Breast epithelium (tissue), 4 donors: ENCODE data around the gene DGKE. TPM values are rescaled to one million over a fixed set of nuclear protein-coding genes. Genes with fewer than 3 reads are reported as not detected.
A peak's percentile ranks its signal among the peaks of the same experiment; 100 is the strongest.

Experiments used
- DNase-seq, 2 donors: peaks; one replicate each; pipeline ENCODE4 v3.0.0-alpha.2; 2019; ENCODE audit warnings: low spot score in 2 of 2
- H3K27ac ChIP-seq, 2 donors: fragments of 200-600 bp; sonication (generic) in 1 of 2; one replicate each; pipeline ENCODE4 v1.5.1; 2016 to 2019; ENCODE audit warnings: mild to moderate bottlenecking in 1 of 2
- H3K27me3 ChIP-seq, 2 donors: fragments of 200-600 bp; sonication (generic) in 1 of 2; one replicate each; pipeline versions ENCODE4 v1.5.1 to v1.6.0; 2017 to 2019; ENCODE audit warnings: control low read depth in 1 of 2, mild to moderate bottlenecking in 1 of 2
- H3K36me3 ChIP-seq: fragments of 200-600 bp; one replicate; pipeline ENCODE4 v1.5.1; 2019
- H3K4me1 ChIP-seq, 2 donors: fragments of 200-600 bp; sonication (generic); one replicate each; pipeline ENCODE4 v1.5.1; 2016 to 2019; ENCODE audit warnings: control low read depth in 1 of 2
- H3K4me3 ChIP-seq, 3 donors: fragments of 200-600 bp; sonication (generic); 1 replicate in 2 of 3; 2 replicates in 1 of 3; pipeline ENCODE4 v1.5.1; 2016 to 2019; ENCODE audit warnings: mild to moderate bottlenecking in 3 of 3, moderate library complexity in 2 of 3
- H3K9me3 ChIP-seq, 2 donors: fragments of 200-600 bp; sonication (generic) in 1 of 2; one replicate each; pipeline ENCODE4 v1.5.1; 2016 to 2019; ENCODE audit warnings: control low read depth in 1 of 2
- POLR2A ChIP-seq: fragments of 450-650 bp; IDR thresholded peaks from one replicate; pipeline ENCODE4 v1.6.1; 2016; ENCODE audit warnings: antibody characterized with exemption, mild to moderate bottlenecking, moderate library complexity
- POLR2AphosphoS5 ChIP-seq, 3 donors: sonication (generic); formaldehyde crosslinking; IDR thresholded peaks; one replicate each; pipeline ENCODE4 v1.6.1; 2017; ENCODE audit warnings: antibody characterized with exemption in 3 of 3
- intact Hi-C: fragments of 100-400 bp; cut with DNase I; formaldehyde crosslinking; loops from one replicate; pipeline ENCODE4 v1.15.1; 2023; ENCODE audit warnings: low total_unique reads
- total RNA-seq, 3 donors: library from RNA; depleted of rRNA; stranded (reverse); fragments of >200 nt; gene quantifications; one replicate each; pipeline ENCODE4 v1.1.0, GENCODE V29; 2016
- TF ChIP-seq, protein P1 (sequence below), 3 donors: fragments of 450-650 bp; IDR thresholded peaks; one replicate each; pipeline ENCODE4 v1.5.1; 2016 to 2017; ENCODE audit warnings: antibody characterized with exemption in 3 of 3, mild to moderate bottlenecking in 3 of 3, moderate library complexity in 3 of 3

Gene DGKE
- total RNA-seq, 3 donors from 2014 or later: 7.0 to 13.8 (median 11.9) TPM

DNA sequence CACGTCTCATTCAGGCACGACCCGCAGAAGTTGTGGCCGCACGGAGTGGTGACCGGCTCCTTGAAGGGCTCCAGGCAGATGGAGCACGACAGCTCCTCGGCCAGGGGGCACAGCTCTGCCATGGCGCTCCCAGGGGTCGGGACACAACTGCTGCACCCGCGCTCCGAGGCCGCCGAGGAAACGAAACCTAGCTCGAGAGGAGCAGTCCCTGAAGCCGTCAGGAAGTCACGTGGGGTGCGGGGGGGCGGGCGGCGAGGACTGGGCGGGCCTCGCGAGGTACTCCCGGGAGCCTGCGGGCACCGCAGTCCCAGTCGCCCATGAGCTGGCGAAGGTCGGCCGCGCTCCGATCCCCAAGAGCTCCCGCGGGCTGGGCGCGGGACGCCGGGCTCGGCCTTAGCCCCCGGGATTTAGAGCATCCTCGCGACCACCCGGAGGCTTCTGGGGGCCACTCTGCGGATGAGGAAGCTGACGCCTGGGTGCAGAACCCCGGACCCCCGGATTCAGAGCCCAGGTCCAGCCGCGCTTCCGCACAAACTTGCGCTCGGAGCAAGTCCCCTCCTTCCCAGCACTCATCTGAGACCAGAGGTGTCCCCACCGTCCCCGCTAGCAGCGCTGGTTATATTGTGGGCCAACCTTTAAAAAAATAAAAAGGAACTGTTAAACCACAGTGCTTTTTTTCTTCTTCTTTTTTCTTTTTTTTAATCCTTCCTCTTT is 80.1 kb downstream of the DGKE start, which contains the start of gene TRIM25:
TSS of gene TRIM25 (minus strand) at position 183 of the 714 bp plus-strand sequence. CDS start at position 122, 61 bp downstream.
- peak within 1 kb of the TSS; percentile 84 to 95 (median 94) for H3K4me3 ChIP-seq
- intact Hi-C loops: no loop called here
- H3K4me1 ChIP-seq: peaks cover 4 to 5% of the 10 kb centered on the region in 2 donors
- no peaks in the 10 kb centered on the region for H3K36me3 ChIP-seq
- peak; percentile 76 to 93 (median 86) for TF ChIP-seq POLR2AphosphoS5 (IDR thresholded peaks at IDR 0.05)
- peak; percentile 94 for TF ChIP-seq POLR2A
- TF ChIP-seq, protein P1, sequence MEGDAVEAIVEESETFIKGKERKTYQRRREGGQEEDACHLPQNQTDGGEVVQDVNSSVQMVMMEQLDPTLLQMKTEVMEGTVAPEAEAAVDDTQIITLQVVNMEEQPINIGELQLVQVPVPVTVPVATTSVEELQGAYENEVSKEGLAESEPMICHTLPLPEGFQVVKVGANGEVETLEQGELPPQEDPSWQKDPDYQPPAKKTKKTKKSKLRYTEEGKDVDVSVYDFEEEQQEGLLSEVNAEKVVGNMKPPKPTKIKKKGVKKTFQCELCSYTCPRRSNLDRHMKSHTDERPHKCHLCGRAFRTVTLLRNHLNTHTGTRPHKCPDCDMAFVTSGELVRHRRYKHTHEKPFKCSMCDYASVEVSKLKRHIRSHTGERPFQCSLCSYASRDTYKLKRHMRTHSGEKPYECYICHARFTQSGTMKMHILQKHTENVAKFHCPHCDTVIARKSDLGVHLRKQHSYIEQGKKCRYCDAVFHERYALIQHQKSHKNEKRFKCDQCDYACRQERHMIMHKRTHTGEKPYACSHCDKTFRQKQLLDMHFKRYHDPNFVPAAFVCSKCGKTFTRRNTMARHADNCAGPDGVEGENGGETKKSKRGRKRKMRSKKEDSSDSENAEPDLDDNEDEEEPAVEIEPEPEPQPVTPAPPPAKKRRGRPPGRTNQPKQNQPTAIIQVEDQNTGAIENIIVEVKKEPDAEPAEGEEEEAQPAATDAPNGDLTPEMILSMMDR (IDR thresholded peaks at IDR 0.05): peak in 1 of 3 donors; percentile 5
- H3K9me3 ChIP-seq: no peaks in the 10 kb centered on the region
- H3K27ac ChIP-seq: peak within 1 kb of the TSS; percentile 91 to 92
- peak; percentile 90 to 93 for DNase-seq
- H3K27me3 ChIP-seq: no peaks in the 10 kb centered on the region

DNA sequence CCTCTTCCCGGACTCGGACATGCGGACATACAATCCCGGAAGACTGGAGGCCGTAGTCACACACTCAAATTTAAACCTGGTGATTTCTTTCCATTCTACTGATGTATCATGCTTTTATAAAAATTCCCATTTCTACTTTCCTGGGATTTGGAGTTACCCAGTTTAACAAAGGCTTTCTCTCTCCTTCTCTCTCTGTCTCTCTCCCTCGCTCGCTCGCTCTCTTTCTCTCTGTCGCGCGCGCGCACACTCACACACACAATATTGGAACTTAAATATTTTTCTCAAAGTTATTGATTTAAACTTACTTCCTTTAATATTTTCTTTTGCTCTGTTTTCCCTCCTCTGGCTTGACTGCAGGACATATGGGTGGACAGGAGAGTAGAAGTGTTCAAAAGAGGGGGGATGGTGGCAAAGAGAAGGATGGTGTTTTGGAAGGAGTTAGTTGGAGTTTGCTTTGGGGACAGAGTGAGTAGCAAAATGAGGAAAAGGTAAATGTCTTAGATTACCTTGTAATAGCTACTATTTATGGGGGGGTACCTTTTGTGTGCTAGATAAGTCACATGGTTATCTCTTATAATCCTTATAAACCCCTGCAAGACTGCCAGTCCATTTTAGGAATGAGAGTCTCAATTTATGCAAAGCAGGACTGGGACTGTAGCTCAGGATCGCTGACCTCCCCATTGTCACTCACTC is 80.8 kb downstream of the DGKE start:
- H3K4me3 ChIP-seq: peak overlapping the region; percentile 84 to 95 (median 94)
- H3K4me1 ChIP-seq: peaks cover 4 to 5% of the 10 kb centered on the region in 2 donors
- TF ChIP-seq, protein P1 (IDR thresholded peaks at IDR 0.05): no peak
- TF ChIP-seq POLR2AphosphoS5 (IDR thresholded peaks at IDR 0.05): no peak
- no peak for TF ChIP-seq POLR2A
- H3K9me3 ChIP-seq: no peaks in the 10 kb centered on the region
- H3K27me3 ChIP-seq: no peaks in the 10 kb centered on the region
- H3K27ac ChIP-seq: peak overlapping the region; percentile 91 to 92
- intact Hi-C loops: no loop called here
- no peak for DNase-seq
- no peaks in the 10 kb centered on the region for H3K36me3 ChIP-seq

DNA sequence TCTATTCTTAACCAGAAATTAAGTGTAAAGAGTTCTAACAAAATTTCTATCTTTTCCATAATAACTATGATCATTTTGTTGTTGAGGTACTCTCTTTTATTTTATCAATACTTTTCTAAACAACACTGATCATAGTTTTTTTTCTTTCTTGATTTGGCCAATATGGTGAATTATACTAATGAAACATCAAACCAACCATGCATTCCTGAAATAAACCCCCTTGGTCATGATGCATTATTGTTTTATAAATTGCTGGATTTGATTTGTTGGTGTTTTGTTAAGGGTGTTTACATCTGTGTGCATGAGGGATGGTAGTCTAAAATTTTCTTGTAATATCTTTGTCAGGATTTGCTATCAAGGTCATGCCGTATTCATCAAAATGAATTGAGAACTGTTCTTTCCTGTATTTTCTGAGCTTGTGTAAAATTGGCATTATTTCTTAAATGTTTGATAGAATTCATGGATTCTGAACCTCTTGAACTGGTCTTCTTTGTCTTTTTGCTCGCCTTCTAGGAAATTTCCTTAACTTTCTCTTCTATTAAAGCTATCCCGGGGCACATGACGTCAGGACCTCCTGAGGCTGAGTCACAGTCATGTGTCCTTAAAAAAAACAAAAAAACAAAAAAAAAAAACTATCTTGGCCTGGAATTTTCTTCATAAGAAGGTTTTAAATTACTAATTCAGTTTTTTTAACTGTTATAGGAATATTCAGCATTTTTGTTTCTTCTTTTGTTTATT is 83.8 kb downstream of the DGKE start:
- H3K27me3 ChIP-seq: no peaks in the 10 kb centered on the region
- H3K4me1 ChIP-seq: peaks cover 0 to 4% of the 10 kb centered on the region in 2 donors
- H3K9me3 ChIP-seq: no peaks in the 10 kb centered on the region
- intact Hi-C loops: no loop called here
- H3K27ac ChIP-seq: no peak overlapping the region
- no peak overlapping the region for H3K4me3 ChIP-seq
- no peak for TF ChIP-seq POLR2AphosphoS5 (IDR thresholded peaks at IDR 0.05)
- TF ChIP-seq, protein P1 (IDR thresholded peaks at IDR 0.05): no peak
- TF ChIP-seq POLR2A: no peak
- no peak for DNase-seq
- no peaks in the 10 kb centered on the region for H3K36me3 ChIP-seq

DNA sequence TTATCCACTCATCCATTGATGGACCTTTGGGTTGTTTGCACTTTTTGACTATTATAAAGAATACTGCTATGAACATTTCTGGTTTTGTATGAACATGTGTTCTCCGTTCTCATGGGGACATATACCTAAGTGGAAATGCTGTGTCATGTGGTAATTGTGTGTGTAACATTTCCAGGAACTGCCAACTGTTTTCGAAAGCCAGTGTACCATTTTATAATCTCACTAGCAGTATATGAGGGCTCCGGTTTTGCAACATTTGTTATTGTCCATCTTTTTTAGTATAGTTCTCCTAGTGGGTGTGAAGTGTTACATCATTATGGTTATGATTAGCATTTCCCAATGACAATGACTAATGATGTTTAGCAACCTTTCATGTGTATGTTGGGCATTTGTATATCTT is 85.0 kb downstream of the DGKE start:
- no peak overlapping the region for H3K4me3 ChIP-seq
- H3K27ac ChIP-seq: no peak overlapping the region
- H3K4me1 ChIP-seq: peaks cover 0 to 4% of the 10 kb centered on the region in 2 donors
- TF ChIP-seq POLR2A (no peak), POLR2AphosphoS5 (IDR thresholded peaks at IDR 0.05) (no peak)
- TF ChIP-seq, protein P1 (IDR thresholded peaks at IDR 0.05): no peak
- no peaks in the 10 kb centered on the region for H3K9me3 ChIP-seq
- H3K36me3 ChIP-seq: no peaks in the 10 kb centered on the region
- H3K27me3 ChIP-seq: no peaks in the 10 kb centered on the region
- intact Hi-C loops: no loop called here
- no peak for DNase-seq

Other genes starting within 250 kb of the DGKE start
- gene NOG, start 240.5 kb upstream of the DGKE start, total RNA-seq: 1 to 10 TPM in 1 of 3 donors, under 1 TPM in 2; 0.48 to 1.6 (median 0.88) TPM
- 1 to 10 TPM in 2 of 3 donors, under 1 TPM in 1; 0.48 to 2.3 (median 2.0) TPM for gene C17orf67, start 231 bp upstream of the DGKE start, total RNA-seq
- gene TRIM25, start 79.9 kb downstream of the DGKE start, total RNA-seq: 10 to 100 TPM; 29.9 to 61.0 (median 37.1) TPM
- gene COIL, start 126.9 kb downstream of the DGKE start, total RNA-seq: 10 to 100 TPM in 2 of 3 donors, 1 to 10 TPM in 1; 8.8 to 23.0 (median 16.7) TPM
- gene SCPEP1, start 144.0 kb downstream of the DGKE start, total RNA-seq: 100 to 1,000 TPM in 2 of 3 donors, 10 to 100 TPM in 1; 55.4 to 264 (median 146) TPM